ENCODE measurements around the gene AARSD1.

DNA sequence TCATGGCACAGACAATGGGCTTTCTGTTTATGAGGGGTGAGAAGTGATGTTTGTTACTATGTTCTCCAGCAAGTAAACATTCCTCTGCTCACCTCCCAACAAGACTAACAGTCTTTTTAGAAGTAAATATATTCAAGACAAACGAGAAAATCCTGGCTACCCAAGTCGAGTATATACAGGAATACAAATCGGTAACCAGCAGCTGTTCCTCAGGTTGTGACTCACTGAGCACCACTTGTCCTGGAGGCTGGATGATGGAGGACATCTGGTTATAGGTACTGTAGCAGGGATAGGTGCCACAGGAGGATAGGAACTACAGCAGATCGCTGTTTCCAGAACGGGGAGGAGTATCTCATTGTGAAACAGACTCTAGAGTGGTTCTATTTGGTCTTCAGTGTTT, 28.6 kb upstream of the AARSD1 start:
- TF ChIP-seq, protein P1, sequence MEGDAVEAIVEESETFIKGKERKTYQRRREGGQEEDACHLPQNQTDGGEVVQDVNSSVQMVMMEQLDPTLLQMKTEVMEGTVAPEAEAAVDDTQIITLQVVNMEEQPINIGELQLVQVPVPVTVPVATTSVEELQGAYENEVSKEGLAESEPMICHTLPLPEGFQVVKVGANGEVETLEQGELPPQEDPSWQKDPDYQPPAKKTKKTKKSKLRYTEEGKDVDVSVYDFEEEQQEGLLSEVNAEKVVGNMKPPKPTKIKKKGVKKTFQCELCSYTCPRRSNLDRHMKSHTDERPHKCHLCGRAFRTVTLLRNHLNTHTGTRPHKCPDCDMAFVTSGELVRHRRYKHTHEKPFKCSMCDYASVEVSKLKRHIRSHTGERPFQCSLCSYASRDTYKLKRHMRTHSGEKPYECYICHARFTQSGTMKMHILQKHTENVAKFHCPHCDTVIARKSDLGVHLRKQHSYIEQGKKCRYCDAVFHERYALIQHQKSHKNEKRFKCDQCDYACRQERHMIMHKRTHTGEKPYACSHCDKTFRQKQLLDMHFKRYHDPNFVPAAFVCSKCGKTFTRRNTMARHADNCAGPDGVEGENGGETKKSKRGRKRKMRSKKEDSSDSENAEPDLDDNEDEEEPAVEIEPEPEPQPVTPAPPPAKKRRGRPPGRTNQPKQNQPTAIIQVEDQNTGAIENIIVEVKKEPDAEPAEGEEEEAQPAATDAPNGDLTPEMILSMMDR (IDR thresholded peaks at IDR 0.05; ENCODE audit: low read depth, low read length) = no peak
- no peak for TF ChIP-seq EZH2phosphoT487 (IDR thresholded peaks at IDR 0.05; ENCODE audit: low read depth)
